ENCODE results near the gene PTPRU.

- TF ChIP-seq CTCF (conservative IDR thresholded peaks at IDR 0.05; ENCODE audit: low read depth, low read length) (no peak), EZH2 (IDR thresholded peaks at IDR 0.05; ENCODE audit: borderline replicate concordance, low read depth, low read length, poor library complexity, severe bottlenecking) (no peak)
Observed at GRCh38 chr1:29315876-29316275, 79.6 kb downstream of the PTPRU start.

All from A673 (cell line).